Measurements from ENCODE around the gene GOPC.

Gene GOPC

GRCh38 chr6:117573006-117573680, 29.2 kb downstream of the GOPC start:
- Histone ChIP-seq H2AK5ac (ENCODE audit: low read length) (no peak overlapping the region), H3K79me1 (ENCODE audit: low read length) (no peaks in the 10 kb centered on the region), H3K4me2 (ENCODE audit: low read length) (no peak overlapping the region), H3K4ac (ENCODE audit: low read depth, low read length) (no peak overlapping the region), H3K4me3 (ENCODE audit: low read length) (no peak overlapping the region), H2BK15ac (replicated peaks; ENCODE audit: low read depth) (no peak overlapping the region), H3K27ac (ENCODE audit: low read depth, low read length) (no peak overlapping the region), H3K4me1 (ENCODE audit: control insufficient read depth, low read depth, low read length) (no peaks in the 10 kb centered on the region), H3K56ac (ENCODE audit: low read length) (no peak overlapping the region), H4K8ac (ENCODE audit: low read depth, low read length) (no peak overlapping the region), H4K5ac (ENCODE audit: low read length) (no peak overlapping the region), H3K79me2 (ENCODE audit: control insufficient read depth, insufficient read depth, low read length) (no peaks in the 10 kb centered on the region), H2BK5ac (ENCODE audit: low read length) (no peak overlapping the region), H3K23ac (ENCODE audit: low read length) (no peak overlapping the region), H3K18ac (ENCODE audit: low read length) (no peak overlapping the region), H3K36me3 (ENCODE audit: control insufficient read depth, insufficient read depth, low read length) (no peaks in the 10 kb centered on the region), H2BK120ac (ENCODE audit: low read depth, low read length) (no peak overlapping the region), H3K9ac (ENCODE audit: low read length) (no peak overlapping the region), H3K27me3 (ENCODE audit: insufficient read depth, low read length, poor library complexity) (no peaks in the 10 kb centered on the region)
- no CpG with 5 or more reads among the region's 5 CpGs for WGBS (ENCODE audit: extremely low coverage, insufficient coverage, low lambda C conversion rate)
- DNase-seq: no peak

DNA sequence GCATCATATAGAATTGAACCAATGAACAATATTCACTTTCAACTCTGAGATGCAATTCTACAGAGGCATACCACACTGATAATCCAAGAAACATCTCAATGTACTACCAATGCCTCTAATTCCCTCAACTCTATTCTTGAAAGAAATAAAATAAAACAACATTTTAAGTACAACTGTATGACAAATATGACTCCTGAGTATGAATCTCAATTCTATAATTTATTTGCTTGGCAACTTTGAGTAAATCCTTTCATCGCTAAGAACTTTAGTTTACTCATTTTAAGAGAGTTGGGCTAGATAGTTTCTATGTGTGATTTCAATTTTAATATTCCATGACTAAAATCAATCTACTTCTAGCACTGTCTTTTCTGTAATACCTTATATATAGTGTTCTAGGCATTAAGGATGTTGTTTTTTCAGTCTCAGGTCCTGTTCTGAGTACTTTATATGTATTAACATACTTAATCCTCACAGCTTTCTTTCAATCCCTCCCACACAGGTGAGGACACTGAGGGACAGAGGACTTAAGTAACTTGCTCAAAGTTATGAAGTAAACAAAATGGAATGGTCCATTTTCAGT, 33.4 kb downstream of the GOPC start:
- H3K18ac ChIP-seq (ENCODE audit: low read length): no peak overlapping the region
- H2AK5ac ChIP-seq (ENCODE audit: low read length): no peak overlapping the region
- no peak overlapping the region for H4K8ac ChIP-seq (ENCODE audit: low read depth, low read length)
- no peak overlapping the region for H2BK5ac ChIP-seq (ENCODE audit: low read length)
- H3K36me3 ChIP-seq (ENCODE audit: control insufficient read depth, insufficient read depth, low read length): no peaks in the 10 kb centered on the region
- no peak overlapping the region for H3K27ac ChIP-seq (ENCODE audit: low read depth, low read length)
- H3K9ac ChIP-seq (ENCODE audit: low read length): no peak overlapping the region
- no peak overlapping the region for H4K5ac ChIP-seq (ENCODE audit: low read length)
- WGBS (ENCODE audit: extremely low coverage, insufficient coverage, low lambda C conversion rate): no CpG with 5 or more reads among the region's 1 CpG
- DNase-seq: no peak
- H3K79me2 ChIP-seq (ENCODE audit: control insufficient read depth, insufficient read depth, low read length): no peaks in the 10 kb centered on the region
- H2BK15ac ChIP-seq (replicated peaks; ENCODE audit: low read depth): no peak overlapping the region
- no peaks in the 10 kb centered on the region for H3K79me1 ChIP-seq (ENCODE audit: low read length)
- H3K27me3 ChIP-seq (ENCODE audit: insufficient read depth, low read length, poor library complexity): no peaks in the 10 kb centered on the region
- no peak overlapping the region for H3K4me2 ChIP-seq (ENCODE audit: low read length)
- H3K4me1 ChIP-seq (ENCODE audit: control insufficient read depth, low read depth, low read length): no peaks in the 10 kb centered on the region
- H3K4me3 ChIP-seq (ENCODE audit: low read length): no peak overlapping the region
- no peak overlapping the region for H3K4ac ChIP-seq (ENCODE audit: low read depth, low read length)
- H3K56ac ChIP-seq (ENCODE audit: low read length): no peak overlapping the region
- no peak overlapping the region for H2BK120ac ChIP-seq (ENCODE audit: low read depth, low read length)
- H3K23ac ChIP-seq (ENCODE audit: low read length): no peak overlapping the region

GRCh38 chr6:117568247-117568646, 34.1 kb downstream of the GOPC start:
- no peak overlapping the region for H3K4me3 ChIP-seq (ENCODE audit: low read length)
- H2BK15ac ChIP-seq (replicated peaks; ENCODE audit: low read depth): no peak overlapping the region
- H3K27ac ChIP-seq (ENCODE audit: low read depth, low read length): no peak overlapping the region
- H3K4ac ChIP-seq (ENCODE audit: low read depth, low read length): no peak overlapping the region
- H2BK5ac ChIP-seq (ENCODE audit: low read length): no peak overlapping the region
- H4K8ac ChIP-seq (ENCODE audit: low read depth, low read length): no peak overlapping the region
- H2AK5ac ChIP-seq (ENCODE audit: low read length): no peak overlapping the region
- no peak overlapping the region for H3K9ac ChIP-seq (ENCODE audit: low read length)
- no peak overlapping the region for H2BK120ac ChIP-seq (ENCODE audit: low read depth, low read length)
- H3K4me1 ChIP-seq (ENCODE audit: control insufficient read depth, low read depth, low read length): no peaks in the 10 kb centered on the region
- H3K79me1 ChIP-seq (ENCODE audit: low read length): no peaks in the 10 kb centered on the region
- no peak overlapping the region for H4K5ac ChIP-seq (ENCODE audit: low read length)
- H3K4me2 ChIP-seq (ENCODE audit: low read length): no peak overlapping the region
- no peak for DNase-seq
- WGBS (ENCODE audit: extremely low coverage, insufficient coverage, low lambda C conversion rate): no CpG with 5 or more reads among the region's 2 CpGs
- H3K23ac ChIP-seq (ENCODE audit: low read length): no peak overlapping the region
- no peak overlapping the region for H3K18ac ChIP-seq (ENCODE audit: low read length)
- H3K79me2 ChIP-seq (ENCODE audit: control insufficient read depth, insufficient read depth, low read length): no peaks in the 10 kb centered on the region
- H3K27me3 ChIP-seq (ENCODE audit: insufficient read depth, low read length, poor library complexity): no peaks in the 10 kb centered on the region
- no peaks in the 10 kb centered on the region for H3K36me3 ChIP-seq (ENCODE audit: control insufficient read depth, insufficient read depth, low read length)
- H3K56ac ChIP-seq (ENCODE audit: low read length): no peak overlapping the region

- H3K36me3 ChIP-seq (ENCODE audit: control insufficient read depth, insufficient read depth, low read length): no peaks in the 10 kb centered on the region
- no CpG with 5 or more reads among the region's 1 CpG for WGBS (ENCODE audit: extremely low coverage, insufficient coverage, low lambda C conversion rate)
These were observed 37.6 kb downstream of the GOPC start for GRCh38 chr6:117564681-117565080.

GRCh38 chr6:117561128-117561527, 41.2 kb downstream of the GOPC start:
- no peak overlapping the region for H3K4me3 ChIP-seq (ENCODE audit: low read length)
- H2AK5ac ChIP-seq (ENCODE audit: low read length): no peak overlapping the region
- no peaks in the 10 kb centered on the region for H3K79me1 ChIP-seq (ENCODE audit: low read length)
- no peak overlapping the region for H4K5ac ChIP-seq (ENCODE audit: low read length)
- no peaks in the 10 kb centered on the region for H3K27me3 ChIP-seq (ENCODE audit: insufficient read depth, low read length, poor library complexity)
- no peak overlapping the region for H3K4me2 ChIP-seq (ENCODE audit: low read length)
- no peaks in the 10 kb centered on the region for H3K79me2 ChIP-seq (ENCODE audit: control insufficient read depth, insufficient read depth, low read length)
- no peak for DNase-seq
- no peak overlapping the region for H3K27ac ChIP-seq (ENCODE audit: low read depth, low read length)
- H3K9ac ChIP-seq (ENCODE audit: low read length): no peak overlapping the region
- no peak overlapping the region for H3K18ac ChIP-seq (ENCODE audit: low read length)
- H2BK120ac ChIP-seq (ENCODE audit: low read depth, low read length): no peak overlapping the region
- H4K8ac ChIP-seq (ENCODE audit: low read depth, low read length): no peak overlapping the region
- no peaks in the 10 kb centered on the region for H3K4me1 ChIP-seq (ENCODE audit: control insufficient read depth, low read depth, low read length)
- no peak overlapping the region for H2BK15ac ChIP-seq (replicated peaks; ENCODE audit: low read depth)
- H2BK5ac ChIP-seq (ENCODE audit: low read length): no peak overlapping the region
- no peak overlapping the region for H3K56ac ChIP-seq (ENCODE audit: low read length)
- H3K4ac ChIP-seq (ENCODE audit: low read depth, low read length): no peak overlapping the region
- 100% methylated on average over 1 of the region's 3 CpGs for WGBS (ENCODE audit: extremely low coverage, insufficient coverage, low lambda C conversion rate)
- no peaks in the 10 kb centered on the region for H3K36me3 ChIP-seq (ENCODE audit: control insufficient read depth, insufficient read depth, low read length)
- no peak overlapping the region for H3K23ac ChIP-seq (ENCODE audit: low read length)

More at GRCh38 chr6:117564681-117565080, 37.6 kb downstream of the GOPC start:
- Histone ChIP-seq H3K27ac (ENCODE audit: low read depth, low read length) (no peak overlapping the region), H3K23ac (ENCODE audit: low read length) (no peak overlapping the region), H2BK15ac (replicated peaks; ENCODE audit: low read depth) (no peak overlapping the region), H3K9ac (ENCODE audit: low read length) (no peak overlapping the region), H3K4me2 (ENCODE audit: low read length) (no peak overlapping the region), H3K4me1 (ENCODE audit: control insufficient read depth, low read depth, low read length) (no peaks in the 10 kb centered on the region), H4K5ac (ENCODE audit: low read length) (no peak overlapping the region), H3K27me3 (ENCODE audit: insufficient read depth, low read length, poor library complexity) (no peaks in the 10 kb centered on the region), H3K79me1 (ENCODE audit: low read length) (no peaks in the 10 kb centered on the region), H2BK5ac (ENCODE audit: low read length) (no peak overlapping the region), H4K8ac (ENCODE audit: low read depth, low read length) (no peak overlapping the region), H3K79me2 (ENCODE audit: control insufficient read depth, insufficient read depth, low read length) (no peaks in the 10 kb centered on the region), H3K4me3 (ENCODE audit: low read length) (no peak overlapping the region), H3K18ac (ENCODE audit: low read length) (no peak overlapping the region), H2AK5ac (ENCODE audit: low read length) (no peak overlapping the region), H3K56ac (ENCODE audit: low read length) (no peak overlapping the region), H3K4ac (ENCODE audit: low read depth, low read length) (no peak overlapping the region), H2BK120ac (ENCODE audit: low read depth, low read length) (no peak overlapping the region)
- DNase-seq: no peak

GRCh38 chr6:117559299-117559698, 43.0 kb downstream of the GOPC start:
- no peak overlapping the region for H4K8ac ChIP-seq (ENCODE audit: low read depth, low read length)
- no CpG with 5 or more reads among the region's 4 CpGs for WGBS (ENCODE audit: extremely low coverage, insufficient coverage, low lambda C conversion rate)

More at GRCh38 chr6:117559299-117559698, 43.0 kb downstream of the GOPC start:
- H3K56ac ChIP-seq (ENCODE audit: low read length): no peak overlapping the region
- H3K27me3 ChIP-seq (ENCODE audit: insufficient read depth, low read length, poor library complexity): no peaks in the 10 kb centered on the region
- no peak overlapping the region for H3K27ac ChIP-seq (ENCODE audit: low read depth, low read length)
- no peak overlapping the region for H3K9ac ChIP-seq (ENCODE audit: low read length)
- no peak overlapping the region for H3K23ac ChIP-seq (ENCODE audit: low read length)
- no peak for DNase-seq
- no peak overlapping the region for H4K5ac ChIP-seq (ENCODE audit: low read length)
- no peaks in the 10 kb centered on the region for H3K36me3 ChIP-seq (ENCODE audit: control insufficient read depth, insufficient read depth, low read length)
- no peak overlapping the region for H2BK5ac ChIP-seq (ENCODE audit: low read length)
- H3K79me1 ChIP-seq (ENCODE audit: low read length): no peaks in the 10 kb centered on the region
- H2BK15ac ChIP-seq (replicated peaks; ENCODE audit: low read depth): no peak overlapping the region
- H2BK120ac ChIP-seq (ENCODE audit: low read depth, low read length): no peak overlapping the region
- H3K4me2 ChIP-seq (ENCODE audit: low read length): no peak overlapping the region
- no peak overlapping the region for H2AK5ac ChIP-seq (ENCODE audit: low read length)
- no peak overlapping the region for H3K4ac ChIP-seq (ENCODE audit: low read depth, low read length)
- H3K79me2 ChIP-seq (ENCODE audit: control insufficient read depth, insufficient read depth, low read length): no peaks in the 10 kb centered on the region
- H3K18ac ChIP-seq (ENCODE audit: low read length): no peak overlapping the region
- no peaks in the 10 kb centered on the region for H3K4me1 ChIP-seq (ENCODE audit: control insufficient read depth, low read depth, low read length)
- no peak overlapping the region for H3K4me3 ChIP-seq (ENCODE audit: low read length)

Data from mesendoderm (in vitro differentiated cells).